ENCODE results near the gene TLE3. TPM values are rescaled to one million over a fixed set of nuclear protein-coding genes. Genes with fewer than 3 reads are reported as not detected.

Gene TLE3
- total RNA-seq, 2 donors from 2014 or later, result 65.4 to 85.1 TPM

- Histone ChIP-seq H3K4me1 (no peaks in the 10 kb centered on the region), H3K9ac (ENCODE audit: low read depth in 2 of 2, low read length in 2 of 2) (no peak overlapping the region), H3K27ac (no peak overlapping the region), H3K27me3 (no peaks in the 10 kb centered on the region), H3K9me3 (no peaks in the 10 kb centered on the region), H3K4me3 (no peak overlapping the region), H3K36me3 (peaks cover 33% of the 10 kb centered on the region)
- intact Hi-C loops (cut with DNase I), result no loop called here
- TF ChIP-seq CTCF (IDR thresholded peaks at IDR 0.05), result no peak
- no peak for DNase-seq
Measured at GRCh38 chr15:70071799-70072198, 25.9 kb downstream of the TLE3 start.

GRCh38 chr15:70069716-70070115 lies 28.0 kb downstream of the TLE3 start:
- intact Hi-C loops (cut with DNase I), result no loop called here
- DNase-seq, result no peak
- H3K27ac ChIP-seq, result no peak overlapping the region
- TF ChIP-seq CTCF (IDR thresholded peaks at IDR 0.05), result no peak
- no peaks in the 10 kb centered on the region for H3K27me3 ChIP-seq
- H3K9me3 ChIP-seq, result no peaks in the 10 kb centered on the region
- H3K9ac ChIP-seq (ENCODE audit: low read depth in 2 of 2, low read length in 2 of 2), result no peak overlapping the region
- H3K36me3 ChIP-seq, result peaks cover 34% of the 10 kb centered on the region
- no peak overlapping the region for H3K4me3 ChIP-seq
- H3K4me1 ChIP-seq, result peaks cover 4% of the 10 kb centered on the region

GRCh38 chr15:70068783-70069565 lies 28.7 kb downstream of the TLE3 start:
- no peak for TF ChIP-seq CTCF (IDR thresholded peaks at IDR 0.05)
- no peak overlapping the region for H3K4me3 ChIP-seq
- H3K9me3 ChIP-seq, result no peaks in the 10 kb centered on the region
- H3K27me3 ChIP-seq, result no peaks in the 10 kb centered on the region
- no peak for DNase-seq
- H3K36me3 ChIP-seq, result peaks cover 30% of the 10 kb centered on the region
- intact Hi-C loops (cut with DNase I), result no loop called here
- H3K4me1 ChIP-seq, result peaks cover 4% of the 10 kb centered on the region
- no peak overlapping the region for H3K9ac ChIP-seq (ENCODE audit: low read depth in 2 of 2, low read length in 2 of 2)
- no peak overlapping the region for H3K27ac ChIP-seq

GRCh38 chr15:70067681-70068080 lies 30.0 kb downstream of the TLE3 start:
- peaks cover 24% of the 10 kb centered on the region for H3K36me3 ChIP-seq
- no peak for DNase-seq
- no peaks in the 10 kb centered on the region for H3K27me3 ChIP-seq
- no peak overlapping the region for H3K4me3 ChIP-seq
- no peaks in the 10 kb centered on the region for H3K9me3 ChIP-seq
- H3K4me1 ChIP-seq, result peaks cover 4% of the 10 kb centered on the region
- intact Hi-C loops (cut with DNase I), result no loop called here
- H3K27ac ChIP-seq, result no peak overlapping the region
- TF ChIP-seq CTCF (IDR thresholded peaks at IDR 0.05), result no peak
- H3K9ac ChIP-seq (ENCODE audit: low read depth in 2 of 2, low read length in 2 of 2), result no peak overlapping the region

- no peaks in the 10 kb centered on the region for H3K9me3 ChIP-seq
- DNase-seq, result no peak
- H3K27me3 ChIP-seq, result no peaks in the 10 kb centered on the region
- no peak overlapping the region for H3K9ac ChIP-seq (ENCODE audit: low read depth in 2 of 2, low read length in 2 of 2)
- peaks cover 21% of the 10 kb centered on the region for H3K36me3 ChIP-seq
- H3K4me3 ChIP-seq, result no peak overlapping the region
- intact Hi-C loops (cut with DNase I), result no loop called here
- TF ChIP-seq CTCF (IDR thresholded peaks at IDR 0.05), result no peak
- no peak overlapping the region for H3K27ac ChIP-seq
- H3K4me1 ChIP-seq, result peaks cover 4% of the 10 kb centered on the region
Measured at GRCh38 chr15:70067011-70067410, 30.7 kb downstream of the TLE3 start.
